HG02973 (cell line): ENCODE data around the gene ANKRD65.
"Not testable (repeated sequence)": the region's sequence is repeated elsewhere in the genome, so short reads cannot be mapped to it uniquely, and the experiment has no call there.

Source experiments
- ATAC-seq: cut with Tn5 transposase; IDR thresholded peaks from one replicate; pipeline ENCODE4 v1.9.1; 2021; ENCODE audit warnings: moderate library complexity; ENCODE audit not compliant: unreplicated experiment

ANKRD65 gene

DNA sequence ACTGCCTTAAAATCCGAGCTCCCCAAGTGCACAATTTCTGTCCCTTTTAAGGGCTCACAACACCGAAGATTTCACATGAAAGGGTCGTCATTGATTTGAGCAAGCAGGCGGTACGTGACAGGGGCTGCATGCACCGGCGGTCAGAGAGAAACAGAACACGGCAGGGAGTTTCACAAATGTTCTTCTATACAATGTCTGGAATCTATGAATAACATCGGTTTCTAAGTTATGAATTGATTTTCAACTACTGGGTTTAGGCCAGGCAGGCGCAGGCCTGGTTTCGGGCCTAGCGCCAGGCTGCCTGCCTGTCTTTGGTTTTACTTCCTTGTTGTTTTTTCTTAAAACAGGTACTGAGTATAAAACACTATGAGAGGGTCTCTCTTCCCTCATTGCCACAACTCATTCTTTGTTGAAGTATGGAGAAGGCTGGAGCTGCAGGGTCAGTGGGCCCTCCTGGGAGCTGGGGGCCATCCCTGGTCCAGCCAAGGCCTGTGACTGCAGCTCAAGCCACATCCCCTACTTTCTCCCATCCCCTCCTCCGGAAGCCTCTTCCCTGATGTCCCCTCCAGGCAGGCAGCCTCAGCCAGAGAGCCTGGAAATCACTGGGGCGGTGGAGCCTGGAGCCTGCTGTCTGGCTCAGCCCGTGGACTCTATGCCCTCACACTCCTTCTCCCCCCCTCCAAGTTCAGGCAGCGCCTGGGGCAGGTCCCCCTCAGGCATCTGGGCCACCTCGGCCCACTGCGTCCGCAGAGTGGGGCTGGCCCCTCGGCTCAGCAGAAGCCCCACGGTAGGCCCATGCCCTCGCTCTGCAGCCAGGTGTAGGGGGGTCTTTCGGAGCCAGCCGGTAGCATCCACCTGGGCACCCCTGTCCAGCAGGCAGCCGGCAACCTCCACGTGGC lies 2.4 kb downstream of the ANKRD65 start:
- ATAC-seq, result no peak

DNA sequence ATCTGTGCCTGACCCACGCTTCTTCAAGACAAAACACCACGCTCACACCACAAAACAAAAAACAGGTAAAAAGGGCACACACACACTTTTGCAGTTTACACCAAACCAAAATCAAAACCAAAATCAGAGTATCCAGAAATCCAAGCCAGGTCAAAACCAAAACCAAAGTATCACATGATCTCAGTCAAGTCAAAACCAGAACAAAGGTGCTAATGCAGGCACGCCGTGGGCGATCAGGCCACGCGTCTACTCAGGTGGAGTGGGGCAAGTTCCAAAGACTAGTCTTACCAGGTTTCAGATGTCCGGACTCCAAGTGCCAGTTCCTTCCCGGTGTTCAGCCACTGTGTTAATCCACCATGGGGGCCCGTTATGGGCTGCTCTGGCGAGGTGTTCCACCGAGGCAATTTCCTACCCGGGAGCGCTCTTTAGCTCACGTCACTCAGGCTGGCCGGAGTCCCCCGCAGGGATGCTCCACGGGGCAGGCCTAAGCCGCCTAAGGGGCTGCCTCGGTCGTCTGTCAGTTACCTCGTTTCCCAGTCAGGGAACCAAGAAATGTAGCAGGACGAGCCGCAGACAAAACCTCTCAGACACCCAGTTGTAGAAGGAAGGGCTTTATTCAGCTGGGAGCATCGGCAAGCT lies 3.1 kb downstream of the ANKRD65 start:
- ATAC-seq, result not testable (repeated sequence)

DNA sequence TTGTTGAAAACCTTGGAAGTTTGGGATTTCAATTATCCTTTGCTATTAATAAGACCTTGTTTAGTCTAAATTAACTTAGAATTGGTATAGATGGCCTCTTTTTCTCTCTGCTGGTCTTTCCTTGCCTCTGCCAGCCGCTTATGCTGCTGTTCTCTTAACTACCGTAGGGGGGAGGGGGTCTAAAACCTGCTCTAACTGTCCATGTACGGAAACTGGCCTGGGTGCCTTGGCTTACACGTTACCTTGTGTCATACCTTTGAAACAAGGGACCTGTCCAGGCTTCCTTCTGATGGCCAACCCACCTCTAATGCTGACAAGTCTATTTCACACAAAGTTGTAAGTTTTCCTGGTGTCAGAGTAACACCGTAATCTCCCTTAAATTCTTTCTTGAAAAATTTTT lies 3.7 kb downstream of the ANKRD65 start:
- not testable (repeated sequence) for ATAC-seq

DNA sequence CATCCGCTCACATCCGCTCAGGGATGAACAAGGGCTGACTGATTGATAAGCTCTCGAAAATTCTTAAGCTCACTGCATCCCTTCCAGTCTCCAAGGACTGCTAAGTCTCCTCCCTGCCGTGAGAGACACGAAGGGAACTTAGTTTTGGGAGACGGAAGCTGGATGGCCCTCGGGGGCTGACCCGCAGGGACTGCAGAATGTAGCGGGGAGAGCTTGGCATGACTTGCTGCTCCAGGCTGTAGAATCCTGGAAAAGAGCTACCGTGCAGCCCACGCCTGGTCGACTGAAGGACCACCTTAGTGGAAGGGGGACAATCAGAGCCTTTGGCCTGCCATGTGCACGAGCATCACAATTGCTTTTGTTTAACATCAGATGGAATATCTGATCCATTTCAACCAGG lies 5.3 kb downstream of the ANKRD65 start:
- no peak for ATAC-seq

DNA sequence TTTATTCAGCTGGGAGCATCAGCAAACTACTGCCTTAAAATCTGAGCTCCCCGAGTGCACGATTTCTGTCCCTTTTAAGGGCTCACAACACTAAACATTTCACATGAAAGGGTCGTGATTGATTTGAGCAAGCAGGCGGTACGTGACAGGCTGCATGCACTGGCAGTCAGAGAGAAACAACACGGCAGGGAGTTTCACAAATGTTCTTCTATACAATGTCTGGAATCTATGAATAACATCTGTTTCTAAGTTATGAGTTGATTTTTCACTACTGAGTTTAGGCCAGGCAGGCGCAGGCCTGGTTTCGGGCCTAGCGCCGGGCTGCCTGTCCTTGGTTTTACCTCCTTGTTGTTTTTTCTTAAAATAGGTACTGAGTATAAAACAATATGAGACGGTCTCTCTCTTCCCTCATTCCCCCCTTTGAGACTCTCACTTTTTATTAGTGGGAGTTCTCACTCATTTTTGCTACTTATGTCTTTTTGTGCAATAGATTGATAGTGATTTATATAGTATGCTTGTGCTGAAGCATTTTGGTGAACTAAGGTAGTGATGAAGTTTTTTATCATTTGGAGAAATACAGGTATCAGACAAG lies 8.7 kb downstream of the ANKRD65 start:
- not testable (repeated sequence) for ATAC-seq

DNA sequence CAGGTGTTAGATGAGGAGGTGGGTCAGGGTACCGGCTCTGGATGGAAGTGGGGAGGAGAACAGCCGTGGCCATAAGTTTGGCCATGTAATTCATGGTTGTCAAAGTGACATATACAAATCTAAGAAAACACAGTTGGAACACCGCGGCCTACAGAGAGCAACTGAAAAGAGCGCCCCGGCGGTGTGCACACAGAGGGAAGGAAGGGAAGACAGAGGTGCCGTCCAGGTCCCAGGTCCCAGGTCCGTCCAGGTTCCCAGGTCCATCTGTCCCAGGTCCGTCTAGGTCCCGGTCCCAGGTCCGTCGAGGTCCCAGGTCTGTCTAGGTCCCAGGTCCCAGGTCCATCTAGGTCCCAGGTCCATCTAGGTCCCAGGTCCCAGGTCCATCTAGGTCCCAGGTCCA lies 9.4 kb downstream of the ANKRD65 start:
- ATAC-seq, result no peak

DNA sequence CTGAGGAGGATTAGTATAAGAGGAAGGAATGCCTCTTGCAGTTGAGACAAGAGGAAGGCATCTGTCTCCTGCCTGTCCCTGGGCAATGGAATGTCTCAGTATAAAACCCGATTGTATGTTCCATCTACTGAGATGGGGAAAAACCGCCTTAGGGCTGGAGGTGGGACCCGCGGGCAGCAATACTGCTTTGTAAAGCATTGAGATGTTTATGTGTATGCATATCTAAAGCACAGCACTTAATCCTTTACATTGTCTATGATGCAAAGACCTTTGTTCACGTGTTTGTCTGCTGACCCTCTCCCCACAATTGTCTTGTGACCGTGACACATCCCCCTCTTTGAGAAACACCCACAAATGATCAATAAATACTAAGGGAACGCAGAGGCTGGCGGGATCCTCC lies 10.8 kb downstream of the ANKRD65 start:
- not testable (repeated sequence) for ATAC-seq

DNA sequence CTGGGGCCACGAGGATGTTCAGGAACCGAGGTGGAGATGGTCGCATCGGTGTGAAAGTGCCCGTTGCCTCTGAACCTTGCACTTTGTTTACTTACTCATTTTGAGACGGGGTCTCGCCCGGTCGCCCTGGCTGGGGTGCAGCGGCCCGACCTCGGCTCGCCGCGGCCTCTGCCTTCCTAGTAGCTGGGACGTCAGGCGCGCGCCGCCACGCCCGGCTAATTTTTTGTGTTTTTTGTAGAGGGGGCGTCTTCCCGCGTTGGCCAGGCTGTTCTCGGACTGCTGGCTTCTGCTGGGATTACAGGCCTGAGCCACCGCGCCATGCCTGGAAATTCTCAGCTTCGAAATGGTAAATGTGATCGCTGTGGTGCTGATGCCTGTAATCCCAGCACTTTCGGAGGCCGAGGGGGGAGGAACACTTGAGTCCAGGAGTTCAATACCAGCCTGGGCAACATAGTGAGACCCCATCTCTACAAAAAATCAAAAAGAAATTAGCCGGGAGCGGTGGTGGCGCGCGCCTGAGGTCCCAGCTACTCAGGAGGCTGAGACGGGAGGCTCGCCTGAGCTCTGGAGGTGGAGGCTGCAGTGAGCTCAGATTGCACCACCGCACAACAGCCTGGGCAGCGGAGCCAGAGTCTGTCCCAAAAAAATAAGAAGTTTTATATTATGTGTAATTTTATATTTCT lies 13.3 kb downstream of the ANKRD65 start:
- no peak for ATAC-seq

DNA sequence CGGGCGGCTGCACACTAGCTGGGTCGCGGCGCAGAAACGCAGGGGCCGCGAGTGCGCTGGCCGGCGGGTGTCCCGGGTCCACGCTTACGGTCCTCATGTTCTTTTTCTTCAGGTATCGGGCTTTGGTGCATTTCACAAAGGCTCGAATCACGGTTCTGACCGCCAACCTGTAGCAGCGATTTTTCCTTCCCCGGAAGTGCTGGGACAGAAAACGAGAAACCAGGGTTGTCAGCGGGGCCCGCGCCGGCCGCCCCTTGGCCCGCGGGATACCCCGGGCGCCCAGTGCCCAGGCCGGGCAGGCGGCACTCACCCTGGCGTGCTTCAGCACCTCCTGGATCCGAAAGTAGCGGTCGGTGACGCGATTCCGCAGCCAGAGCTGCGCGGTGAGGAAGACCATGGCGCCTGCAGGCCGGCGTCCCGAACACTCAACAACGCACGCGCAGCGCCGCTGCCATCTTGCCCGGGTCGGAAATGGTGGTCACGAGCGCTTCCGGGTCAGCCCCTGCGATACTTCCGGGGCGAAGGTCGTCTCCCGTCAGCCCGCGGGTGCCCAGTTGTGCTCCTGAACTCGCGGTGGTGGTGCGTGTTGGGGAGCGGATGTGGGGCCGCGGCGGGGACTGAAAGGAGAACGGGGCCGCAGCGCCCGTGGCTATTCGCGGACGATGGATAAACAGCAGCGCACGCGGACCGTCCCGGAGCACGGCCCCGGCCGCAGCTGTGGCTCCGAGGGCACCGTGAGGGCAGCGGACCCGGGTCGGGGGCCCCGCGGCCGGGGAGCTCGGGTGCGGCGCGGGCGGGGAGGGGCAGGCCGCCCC lies 14.0 kb downstream of the ANKRD65 start, which contains the start of gene MRPL20:
TSS of gene MRPL20 (minus strand) at position 473 of the 815 bp plus-strand sequence. CDS start at position 397, 76 bp downstream.
- ATAC-seq, result peak; percentile 86

DNA sequence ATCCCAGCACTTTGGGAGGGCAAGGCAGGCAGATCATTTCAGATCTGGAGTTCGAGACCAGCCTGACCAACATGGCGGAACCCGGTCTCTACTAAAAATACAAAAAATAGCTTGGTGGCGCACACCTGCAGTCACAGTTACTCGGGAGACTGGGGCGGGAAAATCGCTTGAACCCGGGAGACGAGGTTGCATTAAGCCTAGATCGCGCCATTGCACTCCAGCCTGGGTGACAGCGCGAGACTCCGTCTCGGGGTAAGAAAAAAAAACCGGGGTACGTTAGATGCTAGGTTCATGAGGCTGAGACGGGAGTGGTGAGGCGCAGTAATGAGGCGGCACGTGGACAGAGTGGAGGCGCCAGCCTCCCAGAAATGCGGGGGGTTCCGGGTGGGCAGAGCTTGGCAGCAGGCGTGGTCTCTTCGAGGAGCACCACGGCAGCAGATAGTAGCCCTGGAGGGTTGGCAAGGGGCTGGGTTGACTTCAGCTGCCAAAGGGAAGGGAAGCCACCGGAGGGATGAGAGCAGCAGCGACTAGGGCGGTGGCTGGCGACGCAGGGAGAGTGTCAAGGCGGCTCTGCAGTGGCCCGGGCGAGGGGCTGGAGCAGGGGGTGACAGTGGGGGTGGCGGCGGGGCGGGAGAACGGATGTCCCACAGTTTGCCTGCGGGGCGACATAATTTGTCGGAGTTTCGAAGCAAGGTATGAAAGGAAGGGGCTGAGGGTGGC lies 14.8 kb downstream of the ANKRD65 start:
- no peak for ATAC-seq

DNA sequence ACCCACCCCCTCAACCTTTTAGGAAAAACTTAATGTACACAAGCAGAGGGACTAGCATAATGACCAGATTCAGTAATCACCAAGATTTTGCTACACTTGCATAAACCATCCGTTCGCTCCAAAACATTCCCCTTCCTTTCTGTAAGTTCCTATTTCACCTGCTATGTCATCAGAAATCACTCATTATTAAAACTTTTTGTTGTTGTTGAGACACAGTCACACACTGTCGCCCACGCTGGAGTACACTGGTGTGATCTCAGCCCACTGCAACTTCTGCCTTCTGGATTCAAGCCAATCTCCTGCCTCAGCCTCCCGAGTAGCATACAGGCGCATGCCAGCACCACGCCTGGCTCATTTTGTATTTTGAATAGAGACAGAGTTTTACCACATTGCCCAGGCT lies 17.4 kb downstream of the ANKRD65 start:
- no peak for ATAC-seq

DNA sequence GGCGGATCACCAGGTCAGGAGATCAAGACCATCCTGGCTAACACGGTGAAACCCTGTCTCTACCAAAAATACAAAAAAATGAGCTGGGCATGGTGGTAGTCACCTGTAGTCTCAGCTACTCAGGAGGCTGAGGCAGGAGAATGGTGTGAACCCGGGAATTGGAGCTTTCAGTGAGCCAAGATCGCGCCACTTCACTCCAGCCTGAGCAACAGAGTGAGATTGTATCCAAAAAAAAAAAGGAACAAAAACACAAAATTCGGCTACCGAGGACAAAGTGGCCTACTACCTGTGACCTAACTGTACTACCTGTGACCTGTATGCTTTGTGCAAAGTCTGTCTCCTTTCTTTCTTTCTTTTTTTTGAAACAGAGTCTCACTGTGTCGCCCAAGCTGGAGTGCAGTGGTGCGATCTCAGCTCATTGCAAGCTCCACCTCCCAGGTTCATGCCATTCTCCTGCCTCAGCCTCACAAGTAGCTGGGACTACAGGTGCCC lies 18.1 kb downstream of the ANKRD65 start:
- not testable (repeated sequence) for ATAC-seq

DNA sequence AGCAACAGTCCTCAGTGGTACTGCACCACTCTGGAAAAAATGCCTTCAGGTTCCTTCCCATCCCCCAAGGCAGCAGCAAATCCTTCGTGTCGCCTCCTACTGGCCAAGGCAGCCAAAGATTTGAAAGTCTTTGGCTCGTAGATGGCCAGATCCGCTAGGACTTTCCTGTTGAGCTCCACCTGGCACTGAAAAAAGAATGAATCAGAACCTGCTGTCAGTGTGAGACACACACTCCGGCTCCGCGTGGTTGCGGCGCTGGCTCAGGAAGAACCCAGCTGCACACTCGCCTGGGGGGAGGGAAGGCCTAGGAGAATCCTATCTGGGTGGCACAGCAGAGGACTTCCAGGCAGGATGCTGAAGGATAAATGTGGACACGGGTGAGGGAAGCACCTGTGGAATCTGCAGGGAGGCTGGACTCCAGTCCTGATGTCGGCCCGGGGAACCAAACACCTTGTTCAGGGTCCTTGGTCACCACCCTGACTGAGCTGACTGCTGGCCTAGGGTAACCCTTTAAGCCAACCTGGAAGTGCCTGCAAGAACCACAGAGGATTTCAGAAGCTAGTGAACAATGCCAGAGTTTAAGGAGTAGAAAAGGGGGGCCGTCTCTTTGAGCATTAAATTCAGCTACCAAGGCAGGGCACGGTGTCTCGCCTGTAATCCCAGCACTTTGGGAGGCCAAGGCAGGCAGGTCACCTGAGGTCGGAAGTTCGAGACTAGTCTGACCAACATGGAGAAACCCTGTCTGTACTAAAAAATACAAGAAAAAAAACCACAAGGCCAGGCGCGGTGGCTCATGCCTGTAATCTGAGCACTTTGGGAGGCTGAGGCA lies 18.8 kb downstream of the ANKRD65 start:
- ATAC-seq, result no peak

DNA sequence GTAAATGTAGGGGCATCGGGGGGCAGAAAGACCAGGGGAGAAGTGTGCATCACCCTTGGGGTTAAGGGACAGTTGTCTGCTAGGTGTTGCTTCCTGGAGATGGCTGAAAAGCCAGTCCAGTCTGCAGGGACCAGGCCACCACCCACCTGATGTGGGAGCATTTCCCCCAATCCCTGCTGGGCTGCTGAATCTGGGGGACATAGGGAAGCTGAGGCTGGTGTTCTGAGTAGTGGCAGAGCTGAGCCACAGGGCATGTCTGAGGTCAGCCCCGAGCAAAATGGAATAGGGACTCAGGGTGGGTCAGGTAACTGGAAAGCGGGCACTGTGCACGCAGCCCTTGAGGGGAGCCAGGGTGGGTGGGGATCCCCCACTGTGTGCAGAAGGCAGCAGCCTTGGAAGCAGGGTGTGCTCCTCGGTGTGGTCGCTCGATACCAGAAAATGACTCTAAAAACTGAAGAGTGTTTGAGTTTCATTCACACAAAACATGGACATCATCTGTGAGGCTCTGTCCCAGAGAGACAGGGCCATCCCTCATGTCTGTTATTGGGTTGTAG lies 19.5 kb downstream of the ANKRD65 start:
- ATAC-seq, result no peak

DNA sequence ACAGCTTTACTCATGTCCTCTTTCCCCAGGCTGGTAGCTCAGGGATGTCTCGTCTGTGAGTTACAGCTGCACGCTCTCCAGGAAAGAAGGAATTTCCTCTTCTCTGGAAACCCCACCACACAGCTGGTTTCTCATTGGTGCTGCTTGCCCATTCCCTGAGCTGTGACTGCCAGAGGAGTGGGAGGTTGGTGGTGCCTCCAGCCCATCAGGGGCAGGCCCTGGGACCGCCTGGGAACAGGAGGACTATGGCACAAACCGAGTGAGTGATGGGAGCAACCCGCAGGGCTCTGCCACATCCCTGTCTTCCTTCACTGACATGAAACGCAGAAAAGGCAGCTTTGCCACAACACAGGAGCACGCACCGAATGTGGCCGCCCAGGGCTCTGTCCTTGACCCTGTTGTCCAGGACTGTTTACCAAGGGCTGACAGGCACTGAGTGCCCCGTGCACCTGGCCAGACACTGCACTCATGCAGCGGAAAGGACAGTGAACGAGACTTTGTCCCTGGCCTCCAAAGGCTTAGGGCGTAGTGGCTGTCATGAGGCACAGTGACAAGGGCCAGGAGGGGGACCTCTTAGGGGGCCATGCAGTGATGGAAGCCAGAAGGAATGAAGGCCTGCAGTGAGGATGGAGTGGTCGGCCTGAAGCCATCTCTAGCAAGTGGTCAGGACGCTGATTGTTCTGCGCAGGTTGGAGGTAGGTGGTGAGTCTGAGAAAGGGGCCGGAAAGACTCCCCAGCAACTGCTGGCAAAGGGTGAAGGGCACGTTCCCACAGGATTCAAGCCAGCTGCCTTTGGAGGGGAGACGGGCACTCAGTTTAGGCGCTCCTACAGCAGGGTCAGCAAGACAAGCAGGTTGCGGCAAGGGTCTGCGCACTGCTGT lies 20.3 kb downstream of the ANKRD65 start:
- no peak for ATAC-seq

DNA sequence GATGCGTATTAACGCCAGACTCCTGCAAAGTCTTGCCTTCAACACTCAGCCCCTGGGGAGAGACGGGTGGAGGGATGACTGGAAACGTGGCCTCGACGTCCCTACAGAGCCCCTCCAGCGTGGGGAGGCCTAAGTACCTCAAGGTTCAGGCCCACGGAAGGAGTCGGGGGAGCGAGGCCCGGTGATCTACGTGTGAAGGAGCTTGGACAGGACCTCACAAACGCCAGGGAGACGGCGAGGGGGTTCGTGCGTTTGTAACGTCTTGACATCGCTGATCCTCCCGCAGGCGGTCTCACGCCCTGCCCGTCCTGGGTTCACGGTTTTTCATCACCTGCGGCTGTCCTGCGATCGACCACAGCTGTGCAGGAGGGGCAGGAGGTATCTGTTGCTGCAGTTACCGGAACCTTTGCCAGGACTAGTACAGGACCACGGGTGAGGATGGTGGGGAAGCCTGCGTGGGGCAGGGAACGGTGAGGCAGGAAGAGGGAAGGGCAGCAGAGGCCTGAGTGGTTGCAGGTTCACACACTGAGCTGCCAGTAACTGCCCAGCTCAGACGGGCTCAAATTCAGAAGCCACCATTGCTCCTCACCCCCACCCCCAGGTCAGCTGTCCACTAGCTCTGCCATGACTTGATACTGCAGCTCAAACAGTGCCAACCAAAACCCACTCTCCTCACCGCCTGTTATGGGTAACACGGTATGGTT lies 21.1 kb downstream of the ANKRD65 start:
- no peak for ATAC-seq
